Activated CD4-positive, alpha-beta T cell treated with anti-CD3 and anti-CD28 coated beads, Interleukin-2, Interleukin-4, amounts not matched to agents 100 ng/mL and 50 ng/mL, durations not matched to agents 16 hours and 8 hours (primary cell): Measurements from ENCODE around the gene BCL11B.

Experiments
- DNase-seq: peaks from one replicate; pipeline ENCODE4 v3.0.0-alpha.2; 2020; ENCODE audit warnings: low spot score

Gene BCL11B

DNA sequence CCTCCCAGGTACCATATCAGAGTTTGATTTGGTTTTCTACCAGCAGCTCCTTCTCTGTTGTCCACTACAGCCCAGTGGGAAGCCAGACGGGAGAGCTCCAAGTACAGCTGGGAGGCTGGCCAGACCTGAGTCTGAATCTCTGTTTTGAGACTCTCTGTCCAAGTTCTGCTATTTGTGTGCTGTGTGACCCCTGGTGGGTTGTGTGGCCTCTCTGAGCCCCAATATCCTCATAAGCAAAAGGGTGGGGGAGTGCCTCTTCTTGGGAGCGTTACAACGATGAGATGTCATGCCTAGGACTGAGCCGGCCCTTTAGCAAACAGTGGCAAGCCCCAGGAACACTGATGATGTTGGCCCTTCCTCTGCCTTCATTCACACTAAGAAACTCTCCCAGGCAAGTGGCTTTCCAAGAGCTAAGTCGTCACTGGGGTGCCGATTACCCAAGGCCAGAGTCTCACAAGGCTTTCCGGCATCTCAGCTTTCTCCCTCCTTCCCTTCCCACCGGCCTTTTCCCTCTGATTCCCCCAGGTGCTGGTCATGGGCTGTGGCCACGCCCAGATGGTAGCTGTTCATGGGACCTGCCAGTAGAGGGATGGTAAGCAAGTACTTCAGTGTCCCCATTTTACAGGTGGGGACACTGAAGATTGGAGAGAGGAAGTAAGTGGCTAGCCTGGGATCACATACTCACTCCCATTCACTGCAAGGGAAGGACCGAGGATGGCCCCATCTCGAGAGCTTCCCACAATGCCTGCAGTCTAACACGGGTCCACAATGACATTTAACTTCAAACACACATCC is 47.7 kb downstream of the BCL11B start:
- no peak for DNase-seq

DNA sequence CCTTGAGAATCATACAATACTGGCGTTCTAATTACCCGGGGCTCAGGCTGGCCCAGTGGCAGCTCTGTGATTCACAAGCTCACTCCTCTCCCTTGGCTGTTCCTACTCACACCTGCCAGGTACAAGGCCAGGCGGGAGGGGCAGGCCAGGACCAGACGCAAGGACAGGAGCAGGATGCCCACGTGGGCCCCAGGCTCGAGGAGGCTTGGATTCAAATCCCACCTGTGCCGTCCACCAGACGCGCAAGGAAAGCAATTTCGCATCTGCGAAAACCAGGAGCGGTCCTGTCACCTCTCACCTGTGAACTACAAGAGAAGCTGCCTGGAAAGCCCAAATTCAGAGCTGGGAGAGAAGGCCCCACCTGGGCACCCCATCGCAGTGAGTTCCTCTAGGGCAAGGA is 50.6 kb downstream of the BCL11B start:
- no peak for DNase-seq

DNA sequence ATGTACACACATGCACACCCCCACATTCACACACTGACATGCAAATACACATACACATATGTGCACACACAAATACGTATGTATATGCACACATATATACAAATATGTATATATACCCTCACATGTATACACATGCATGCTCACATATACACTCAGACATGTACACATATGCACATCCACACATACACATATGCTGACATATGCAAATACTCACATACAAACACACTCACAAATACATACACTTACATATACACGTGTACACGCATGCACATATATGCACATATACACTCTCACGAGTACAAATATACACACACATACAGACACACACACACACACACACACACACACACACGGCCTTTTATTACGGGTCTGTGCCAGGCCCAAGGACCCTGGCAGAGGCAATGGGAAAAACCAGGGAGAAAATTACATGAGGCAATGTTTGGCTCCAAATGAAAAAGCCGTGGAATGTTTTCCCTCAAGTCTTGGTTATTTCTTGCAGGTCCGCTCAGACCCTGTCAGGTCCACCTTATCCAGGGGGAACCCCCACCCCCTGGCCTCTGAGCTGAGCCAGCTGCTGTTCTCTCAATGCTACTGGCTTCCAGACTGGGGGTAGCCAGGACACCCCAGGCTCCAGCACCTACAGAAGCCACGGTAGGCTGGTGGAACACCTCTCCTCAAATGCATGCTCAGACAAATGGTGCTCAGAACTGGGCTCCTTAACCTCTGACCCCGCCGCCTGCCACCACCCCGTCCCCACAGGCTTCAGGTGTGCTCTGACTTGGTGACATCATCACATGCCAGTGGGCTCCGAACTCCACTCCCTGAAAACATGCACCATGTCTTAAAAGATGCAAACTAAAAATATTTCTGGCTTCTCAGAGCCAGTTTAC is 54.7 kb downstream of the BCL11B start:
- DNase-seq: no peak

DNA sequence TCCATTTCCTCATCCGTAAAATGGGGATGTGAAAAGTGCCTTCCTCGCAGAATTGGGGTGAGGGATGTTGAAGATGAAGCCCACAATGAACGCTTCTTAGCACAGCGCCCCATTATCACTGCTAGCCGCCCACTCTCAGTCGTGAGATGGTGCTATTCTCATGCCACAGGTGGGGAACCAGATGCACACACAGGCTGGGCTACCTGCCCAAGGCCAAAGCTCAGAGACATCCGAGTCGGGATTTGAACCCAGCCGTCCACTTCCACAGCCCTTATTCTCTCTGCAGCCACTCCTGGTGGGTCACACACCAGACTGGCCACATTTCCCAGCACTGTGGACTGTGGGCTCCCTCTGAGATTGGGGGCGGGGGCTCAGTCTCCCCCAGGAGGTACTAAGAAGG is 55.8 kb downstream of the BCL11B start:
- DNase-seq: no peak

DNA sequence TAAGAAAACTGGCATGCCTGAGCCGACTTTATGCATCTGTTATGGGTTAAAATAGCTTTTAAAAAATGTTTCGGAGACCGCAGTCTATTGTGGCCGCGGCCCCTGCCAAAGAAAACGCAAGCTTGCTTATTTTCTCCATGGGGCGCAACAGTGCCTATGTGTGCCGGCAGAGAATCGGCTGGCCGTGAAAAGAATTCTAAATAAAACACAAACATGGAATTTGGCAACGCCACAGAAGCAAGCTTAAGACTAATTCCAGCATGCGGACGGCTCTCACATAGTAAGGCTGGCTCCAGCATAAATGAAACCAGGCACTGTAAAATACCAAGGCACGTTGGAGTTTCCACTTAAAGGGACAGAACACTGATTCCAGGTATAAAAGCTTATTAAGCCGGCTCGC is 56.7 kb downstream of the BCL11B start:
- no peak for DNase-seq

DNA sequence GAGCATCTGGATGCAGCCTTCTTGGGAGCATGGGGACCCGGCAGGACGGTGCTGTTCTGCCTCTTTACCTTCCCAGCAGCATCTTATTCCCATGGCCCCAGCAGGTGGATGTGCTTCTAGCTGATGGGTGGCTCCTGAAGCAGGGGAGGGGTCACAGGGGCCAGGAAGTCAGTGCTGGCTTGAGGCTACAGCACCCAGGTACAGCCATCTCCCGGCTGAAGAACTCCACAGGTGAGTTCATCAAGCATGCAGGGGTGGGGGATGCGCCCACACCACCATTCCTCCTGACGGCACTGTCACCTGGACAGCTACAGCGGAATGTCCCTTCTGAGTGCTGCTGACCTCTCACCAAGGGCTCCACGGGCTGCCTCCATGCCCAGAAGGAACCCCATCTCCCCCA is 57.3 kb downstream of the BCL11B start:
- no peak for DNase-seq

DNA sequence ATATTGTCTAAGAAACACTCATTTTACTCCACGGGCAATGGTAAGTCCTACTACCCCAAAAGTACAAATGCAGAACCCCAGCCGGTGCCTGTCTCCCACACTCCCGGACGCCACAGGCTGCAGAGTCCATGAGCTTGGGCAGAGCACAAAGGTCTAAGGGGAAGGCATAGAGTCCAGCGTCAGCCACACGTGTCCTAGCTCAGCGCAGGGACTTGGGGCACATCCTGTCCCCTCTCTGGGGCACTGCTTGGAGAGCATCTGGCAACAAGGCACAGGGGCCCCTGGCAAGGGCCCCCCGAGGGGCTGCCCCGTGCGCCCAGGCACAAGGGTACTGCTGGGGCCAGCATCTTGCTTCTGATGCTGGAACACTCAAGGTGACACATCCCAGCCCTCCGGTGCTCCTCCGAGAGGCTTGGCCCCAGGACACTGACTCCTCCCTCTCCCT is 58.4 kb downstream of the BCL11B start:
- DNase-seq: no peak

DNA sequence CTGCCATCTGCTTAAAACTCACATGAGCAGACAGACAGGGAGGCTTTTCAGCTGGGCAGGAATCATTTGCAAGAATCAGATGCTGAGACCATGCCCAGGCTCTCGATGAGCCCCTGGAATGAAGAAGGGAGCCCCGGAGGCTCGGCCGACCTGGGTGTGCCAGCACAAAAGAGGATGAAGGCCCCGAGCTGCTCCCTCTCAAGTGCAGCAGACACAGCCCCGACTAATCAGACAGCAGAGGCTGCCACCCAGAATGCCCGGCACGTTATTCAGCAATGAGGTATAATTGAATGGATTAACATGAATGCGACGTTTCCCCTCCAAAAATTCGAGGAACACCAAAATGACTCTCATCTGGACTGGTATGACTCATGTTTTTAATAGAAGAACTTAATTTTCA is 58.9 kb downstream of the BCL11B start:
- peak; percentile 62 for DNase-seq

DNA sequence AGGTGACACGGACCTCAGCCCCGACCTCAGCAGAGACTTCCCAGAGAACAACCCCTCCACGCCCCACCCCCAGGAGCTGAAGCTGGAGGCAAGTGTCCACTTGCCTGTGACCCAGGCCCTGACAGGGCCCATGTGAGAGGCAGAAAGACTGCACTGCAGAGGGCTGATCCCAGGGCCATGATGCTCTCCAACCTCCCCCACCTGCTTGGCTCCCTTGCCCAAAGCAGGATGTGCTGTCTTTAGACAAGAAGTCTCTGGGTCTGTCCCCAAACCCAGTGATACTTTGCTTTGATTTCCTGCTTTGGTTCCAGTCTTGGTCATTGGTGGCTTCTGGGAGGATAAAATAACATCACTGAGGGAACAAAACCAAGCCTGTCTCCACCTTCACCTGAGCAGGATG is 59.4 kb downstream of the BCL11B start:
- DNase-seq: no peak

DNA sequence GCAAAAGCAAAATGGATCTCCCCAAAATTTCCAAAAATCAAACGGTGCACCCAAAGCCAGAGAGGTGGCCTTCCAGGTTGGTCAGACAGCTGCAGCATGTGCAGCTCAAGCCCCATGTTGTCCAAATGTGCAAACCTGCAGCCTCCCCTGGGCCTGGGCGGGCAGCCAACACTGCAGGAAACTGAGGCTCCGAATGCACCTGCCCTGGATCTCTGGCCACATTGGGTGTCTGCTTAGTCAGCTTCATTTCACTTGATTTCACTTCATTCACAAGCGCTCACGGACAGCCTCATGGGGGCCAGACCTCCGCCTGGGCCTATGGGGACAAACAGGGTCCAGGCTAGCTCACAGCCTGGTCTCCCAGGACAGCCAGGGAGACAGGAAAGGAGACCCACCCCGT is 59.8 kb downstream of the BCL11B start:
- no peak for DNase-seq

DNA sequence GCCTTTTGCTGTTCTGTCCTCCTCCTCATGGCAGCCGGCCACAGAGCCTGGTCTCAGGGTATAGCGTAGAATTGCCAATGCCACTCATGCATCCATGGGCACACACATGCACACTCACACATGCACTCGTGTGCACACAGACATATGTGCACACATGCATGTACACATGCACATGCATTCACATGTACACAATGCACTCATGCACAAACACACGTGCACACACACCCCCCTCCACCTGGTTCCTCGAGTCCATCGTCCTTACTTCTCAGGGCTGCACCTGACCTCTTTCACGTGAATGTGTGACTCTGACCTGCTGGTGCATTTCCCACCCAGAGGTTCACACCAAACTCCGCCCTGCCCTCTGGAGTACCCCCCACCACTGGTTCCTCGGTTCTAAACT is 60.6 kb downstream of the BCL11B start:
- DNase-seq: no peak

DNA sequence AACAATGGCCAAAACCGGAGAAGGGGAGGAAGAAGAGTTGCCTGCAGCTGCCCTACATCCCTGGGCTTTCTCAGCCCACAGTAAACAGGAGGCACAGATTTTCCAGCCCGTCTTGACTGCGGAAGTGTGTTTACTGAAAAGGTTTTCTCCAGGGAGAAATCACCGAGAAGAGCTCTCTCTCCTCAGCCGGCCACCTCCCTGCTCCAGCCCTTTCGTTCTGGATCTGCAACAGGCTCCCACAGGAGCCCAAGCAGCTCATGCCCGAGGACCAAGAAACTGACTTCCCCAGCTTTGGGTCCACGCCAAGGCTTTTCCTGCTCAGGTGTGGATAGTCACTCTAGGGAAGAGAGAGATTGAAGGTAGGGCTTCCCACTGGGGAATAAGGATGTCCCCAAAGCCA is 61.7 kb downstream of the BCL11B start:
- no peak for DNase-seq

DNA sequence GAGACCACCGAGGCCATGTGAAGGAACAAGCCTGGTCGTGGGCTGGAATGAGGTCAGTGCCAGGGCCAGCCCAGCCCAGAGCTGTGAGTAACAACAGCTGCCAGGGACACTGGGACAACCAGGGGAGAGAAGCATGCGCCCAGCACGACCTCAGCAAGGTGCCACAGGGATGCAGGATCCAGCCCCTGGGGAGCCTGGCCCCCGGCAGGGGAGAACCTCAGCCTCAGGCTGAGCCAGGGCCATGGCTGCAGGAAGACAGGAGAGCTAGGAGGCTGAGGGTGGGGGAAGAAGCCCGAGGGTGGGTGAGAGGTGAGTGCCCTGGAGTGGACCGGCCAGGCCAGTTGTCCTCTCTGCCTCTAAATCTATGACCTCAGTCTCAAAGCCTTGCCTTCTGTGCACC is 62.6 kb downstream of the BCL11B start:
- no peak for DNase-seq

DNA sequence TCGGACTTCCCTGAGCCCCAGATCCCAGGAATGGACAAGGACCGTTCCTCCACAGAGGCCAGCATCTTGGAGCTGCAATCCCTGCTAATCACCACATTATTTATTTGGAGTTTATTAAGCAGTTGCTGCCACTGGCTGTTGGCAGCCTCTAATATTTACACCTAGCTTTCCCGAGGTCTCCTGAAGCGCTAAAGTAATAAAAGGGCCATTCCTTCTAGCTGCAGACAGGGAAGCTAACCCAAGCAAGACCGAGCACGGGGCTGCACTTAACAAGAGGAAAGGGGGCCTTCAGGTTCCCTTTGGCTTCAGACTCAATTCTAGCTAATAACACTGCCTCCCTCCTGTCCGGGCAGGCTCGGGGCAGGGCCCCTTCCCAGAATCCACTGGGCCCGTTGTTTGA is 63.7 kb downstream of the BCL11B start:
- no peak for DNase-seq

DNA sequence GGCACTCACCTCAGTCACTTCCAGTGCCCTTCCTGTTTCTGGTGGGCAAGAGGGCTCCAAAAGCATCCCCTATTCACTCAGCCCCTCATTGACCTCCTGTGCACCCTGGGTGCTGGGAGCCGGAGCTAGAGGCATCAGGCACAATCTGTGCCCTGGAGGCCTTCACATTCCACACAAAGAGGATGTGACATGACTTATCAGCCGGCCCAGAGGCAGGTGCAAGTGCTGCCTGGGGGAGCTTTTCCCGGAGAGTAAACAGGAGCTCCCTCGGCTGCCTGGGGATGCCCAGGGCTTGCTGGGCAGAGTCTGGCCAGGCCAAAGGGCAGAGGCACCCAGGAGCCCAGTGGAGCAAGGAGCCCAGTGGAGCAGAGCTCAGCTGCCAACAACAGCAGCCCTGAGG is 64.5 kb downstream of the BCL11B start:
- DNase-seq: no peak

DNA sequence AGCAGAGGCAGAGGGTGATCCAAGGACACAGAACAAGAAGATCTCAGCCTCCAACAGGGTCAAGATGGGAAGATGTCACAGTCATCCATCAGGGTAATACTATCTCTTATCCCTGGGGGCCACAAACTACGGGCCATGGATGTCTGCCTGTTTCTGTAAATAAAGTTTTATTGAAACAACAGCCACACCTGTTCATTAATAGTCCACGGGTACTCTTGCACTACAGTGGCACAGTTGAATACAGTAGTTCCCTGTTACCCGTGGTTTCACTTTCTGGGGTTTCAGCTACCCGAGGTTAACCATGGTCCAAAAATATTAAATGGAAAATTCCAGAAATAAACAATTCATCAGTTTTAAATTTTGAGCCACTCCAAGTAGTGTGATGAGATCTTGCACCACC is 65.9 kb downstream of the BCL11B start:
- no peak for DNase-seq

DNA sequence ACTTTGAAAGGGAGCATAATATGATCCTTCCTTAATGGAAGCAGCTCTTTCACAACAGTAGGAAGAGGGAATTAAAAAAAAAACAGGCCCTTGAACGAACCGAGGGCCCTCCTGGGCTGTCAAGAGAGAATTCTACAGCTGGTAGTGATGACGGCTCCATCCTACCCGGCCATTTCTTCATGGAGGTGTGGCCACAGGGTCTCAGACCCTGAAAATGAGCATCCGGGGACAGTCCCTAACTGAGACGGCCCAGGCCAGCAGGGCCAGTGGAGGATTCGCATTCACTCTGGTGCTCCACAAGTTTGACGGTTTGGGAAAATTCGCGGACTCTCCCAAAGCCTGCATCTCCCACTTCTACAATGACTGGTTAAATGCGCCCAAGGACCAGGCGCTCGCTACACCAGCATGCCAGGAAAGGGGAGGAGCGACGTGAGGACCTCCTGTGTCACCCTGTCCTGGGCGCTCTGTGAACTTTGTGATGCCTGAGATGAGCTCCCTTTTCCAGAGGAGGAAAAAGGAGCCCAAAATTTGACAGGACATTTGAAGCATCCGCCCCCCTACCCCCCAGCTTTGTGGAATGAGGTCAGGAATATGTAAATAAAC is 66.8 kb downstream of the BCL11B start:
- DNase-seq: no peak

DNA sequence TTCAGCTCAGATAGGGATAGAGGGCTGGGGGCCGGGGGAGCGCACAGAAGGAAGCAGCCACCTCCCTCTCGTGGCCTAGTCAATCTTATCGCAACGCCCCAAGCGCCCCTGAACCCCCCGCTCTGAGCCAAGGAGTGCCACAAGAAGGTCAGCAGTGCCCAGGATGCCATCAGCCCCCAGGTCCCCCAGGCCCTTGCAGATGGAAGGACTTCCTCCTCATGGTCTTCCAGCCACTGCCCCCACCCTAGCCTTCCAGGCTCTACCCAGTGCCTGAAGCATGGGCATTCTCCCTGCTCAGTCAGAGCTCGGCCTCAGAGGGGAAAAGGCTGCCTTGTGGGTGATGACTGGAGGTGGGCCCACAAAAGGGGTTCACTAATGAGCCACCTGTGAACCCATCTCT is 68.2 kb downstream of the BCL11B start:
- no peak for DNase-seq

DNA sequence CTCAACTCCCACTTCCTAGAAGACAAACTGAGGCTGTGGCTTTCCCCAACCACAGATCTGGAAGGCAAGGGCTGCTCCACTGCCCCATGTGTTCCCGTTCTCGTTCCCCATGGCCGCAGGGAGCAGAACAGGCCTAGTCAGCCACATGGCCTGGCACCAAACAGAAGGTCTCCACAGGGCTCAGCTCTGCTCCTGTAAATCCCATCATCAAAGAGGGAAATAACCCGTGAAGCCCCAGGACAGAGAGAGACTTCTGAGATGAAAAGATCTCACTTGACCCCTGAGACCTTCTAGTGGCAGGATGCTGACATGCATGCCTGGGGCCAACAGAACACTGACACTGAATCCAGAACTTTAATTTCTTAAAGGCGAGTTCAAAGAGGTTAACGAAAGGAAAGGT is 68.9 kb downstream of the BCL11B start:
- DNase-seq: no peak

DNA sequence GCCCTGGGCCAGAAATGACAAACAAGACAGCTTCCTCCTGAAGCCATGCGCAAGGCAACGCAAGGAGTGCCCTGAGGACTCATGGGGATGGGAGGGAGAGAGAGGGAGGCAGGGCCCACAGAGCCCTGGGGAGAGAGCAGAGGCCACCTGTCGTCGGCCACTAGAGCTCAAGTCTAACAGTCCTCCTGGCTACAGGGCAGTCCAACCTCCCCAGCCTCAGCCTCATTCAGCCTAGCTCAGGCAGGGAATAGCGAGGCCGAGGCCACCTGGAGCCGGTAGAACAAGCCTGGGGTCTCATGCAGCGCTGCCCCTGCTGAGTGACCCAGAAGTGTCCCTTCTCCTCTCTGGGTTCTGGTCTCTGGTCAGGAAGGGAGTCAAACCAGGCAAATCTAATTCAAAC is 69.5 kb downstream of the BCL11B start:
- no peak for DNase-seq

DNA sequence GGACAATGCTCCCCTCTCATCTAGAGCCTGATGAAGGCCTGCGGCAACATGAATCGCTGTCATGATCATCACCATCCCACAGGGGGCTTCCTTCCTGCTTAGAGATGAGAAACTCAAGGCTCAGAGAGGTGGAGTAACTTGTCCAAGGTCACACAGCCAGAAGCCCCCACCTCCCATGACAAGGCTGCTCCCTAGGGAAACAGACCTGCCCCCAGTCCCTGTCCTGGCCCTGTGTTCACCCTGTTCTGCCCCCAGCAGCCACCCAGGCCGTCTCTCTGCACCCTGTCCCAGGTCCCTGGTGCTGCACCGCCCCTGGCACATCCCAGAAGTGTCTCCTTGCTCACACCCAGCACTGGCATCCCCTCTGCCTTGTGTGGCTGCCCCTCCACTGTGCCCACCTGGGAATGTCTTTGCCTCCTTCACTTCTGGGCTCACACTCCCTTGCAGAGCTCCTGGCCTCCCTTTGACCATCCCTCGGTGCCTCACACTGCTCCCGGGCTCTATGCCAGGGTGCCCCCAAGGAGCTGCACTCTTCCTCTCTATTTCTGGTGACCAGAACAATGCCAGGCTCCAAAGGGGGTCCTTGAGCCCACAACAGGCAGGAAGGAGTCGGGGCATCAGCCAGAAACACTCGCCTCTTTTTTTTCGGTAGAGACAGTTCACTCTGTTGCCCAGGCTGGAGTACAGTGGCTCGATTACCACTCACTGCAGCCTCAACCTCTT is 70.5 kb downstream of the BCL11B start:
- no peak for DNase-seq

DNA sequence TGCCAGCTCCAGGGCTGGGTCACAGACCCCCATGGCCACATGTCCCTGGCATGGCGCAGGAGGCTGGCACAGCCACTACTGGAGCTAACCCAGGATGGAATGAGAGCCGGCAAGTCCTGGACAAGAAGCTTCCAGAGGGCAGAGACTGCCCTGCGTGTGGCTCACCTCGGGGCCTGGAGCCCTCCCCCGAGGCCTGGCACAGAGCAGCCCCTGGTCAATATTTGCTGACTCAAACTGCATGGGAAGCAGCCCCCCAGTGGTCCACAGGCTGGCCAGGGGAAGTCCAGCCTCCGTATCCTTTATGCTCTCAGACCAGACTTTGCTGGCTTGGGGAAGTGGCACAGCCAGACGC is 71.4 kb downstream of the BCL11B start:
- no peak for DNase-seq
